HepG2 (cell line): ENCODE measurements around the gene TAB2. TPM values are rescaled to one million over a fixed set of nuclear protein-coding genes. Genes with fewer than 3 reads are reported as not detected.

ENCODE experiments used
- ATRX ChIP-seq: sonication (generic); formaldehyde crosslinking; IDR thresholded peaks from 2 replicates; pipeline ENCODE4 v1.4.0; 2020; ENCODE audit warnings: missing genetic modification reagents, borderline replicate concordance
- FOXA1 ChIP-seq, 2 experiments: fragments of 450-650 bp in 1 of 2; sonication (generic) in 1 of 2; formaldehyde crosslinking in 1 of 2; IDR thresholded peaks; 2 replicates each; pipeline versions ENCODE4 v1.4.0 to v1.6.1; 2016 to 2020; ENCODE audit warnings: missing genetic modification reagents in 1 of 2
- HOXD1 ChIP-seq: sonication (generic); formaldehyde crosslinking; IDR thresholded peaks from 2 replicates; pipeline ENCODE4 v1.5.0; 2020; ENCODE audit warnings: missing genetic modification reagents
- IKZF1 ChIP-seq: fragments of 450-650 bp; IDR thresholded peaks from 2 replicates; pipeline ENCODE4 v1.7.1; 2016
- KLF9 ChIP-seq: IDR thresholded peaks from 2 replicates; pipeline ENCODE4 v1.6.1; 2016; ENCODE audit warnings: low read depth
- KMT2B ChIP-seq: IDR thresholded peaks from 2 replicates; pipeline ENCODE4 v1.6.1; 2016; ENCODE audit warnings: missing genetic modification reagents, missing compliant biosample characterization
- NCOA1 ChIP-seq: sonication (generic); formaldehyde crosslinking; IDR thresholded peaks from 2 replicates; pipeline ENCODE4 v1.9.0; 2021; ENCODE audit warnings: missing genetic modification reagents
- SAFB2 ChIP-seq: sonication (generic); formaldehyde crosslinking; IDR thresholded peaks from 2 replicates; pipeline ENCODE4 v1.5.1; 2020; ENCODE audit warnings: missing genetic modification reagents, low read depth, mild to moderate bottlenecking, borderline replicate concordance
- SALL2 ChIP-seq: sonication (generic); formaldehyde crosslinking; IDR thresholded peaks from 2 replicates; pipeline ENCODE4 v1.8.1; 2023; ENCODE audit warnings: mild to moderate bottlenecking, missing genetic modification reagents, inconsistent platforms
- SATB2 ChIP-seq: sonication (generic); formaldehyde crosslinking; IDR thresholded peaks from 2 replicates; pipeline ENCODE4 v1.5.0; 2020; ENCODE audit warnings: missing genetic modification reagents
- TCF7 ChIP-seq: sonication (generic); IDR thresholded peaks from 2 replicates; pipeline ENCODE4 v1.6.1; 2016; ENCODE audit warnings: antibody characterized with exemption, low read depth
- ZBTB38 ChIP-seq: sonication (generic); formaldehyde crosslinking; IDR thresholded peaks from 2 replicates; pipeline ENCODE4 v1.5.1; 2020; ENCODE audit warnings: mild to moderate bottlenecking, missing genetic modification reagents
- ZFP36L2 ChIP-seq: sonication (generic); formaldehyde crosslinking; IDR thresholded peaks from 2 replicates; pipeline ENCODE4 v1.4.0; 2020; ENCODE audit warnings: missing genetic modification reagents
- ZNF160 ChIP-seq: sonication (generic); formaldehyde crosslinking; IDR thresholded peaks from 2 replicates; pipeline ENCODE4 v1.8.0; 2022; ENCODE audit warnings: mild to moderate bottlenecking, inconsistent platforms, missing genetic modification reagents
- ZNF232 ChIP-seq: sonication (generic); formaldehyde crosslinking; IDR thresholded peaks from 2 replicates; pipeline ENCODE4 v1.4.0; 2020; ENCODE audit warnings: missing genetic modification reagents, borderline replicate concordance
- ZNF260 ChIP-seq: sonication (generic); formaldehyde crosslinking; IDR thresholded peaks from 2 replicates; pipeline ENCODE4 v1.4.0; 2020; ENCODE audit warnings: missing genetic modification reagents, low read depth, mild to moderate bottlenecking, borderline replicate concordance
- ZNF572 ChIP-seq: sonication (generic); formaldehyde crosslinking; IDR thresholded peaks from 2 replicates; pipeline ENCODE4 v1.5.1; 2020; ENCODE audit warnings: mild to moderate bottlenecking, missing genetic modification reagents
- ZNF761 ChIP-seq: sonication (generic); formaldehyde crosslinking; conservative IDR thresholded peaks from 2 replicates; pipeline ENCODE4 v1.4.0; 2020; ENCODE audit warnings: mild to moderate bottlenecking, missing genetic modification reagents
- polyA plus RNA-seq, 8 experiments: library from polyadenylated mRNA; depleted of rRNA in 3 of 8; stranded (reverse) in 7 of 8; unstranded in 1 of 8; fragments of >200 nt; fragmentation: Illumina TruSeq in 4 of 8; extraction: Trizol in 4 of 8; gene quantifications; 2 replicates each; pipeline versions ENCODE4 v1.2.1 to v1.2.3, GENCODE V29; 2011 to 2016; ENCODE audit warnings: low read depth in 4 of 8, missing spikeins in 1 of 8, mixed read lengths in 1 of 8; ENCODE audit not compliant: insufficient read depth in 1 of 8
- total RNA-seq, 5 experiments: library from RNA; depleted of rRNA; stranded (reverse); fragments of >200 nt; fragmentation: Illumina TruSeq; extraction: Trizol; gene quantifications; 2 replicates each; pipeline ENCODE4 v1.2.3, GENCODE V29; 2016; ENCODE audit warnings: low read depth in 1 of 5
- TF ChIP-seq, protein P1 (sequence below): sonication (generic); formaldehyde crosslinking; IDR thresholded peaks from 2 replicates; pipeline ENCODE4 v1.4.0; 2020; ENCODE audit warnings: mild to moderate bottlenecking, missing genetic modification reagents
- TF ChIP-seq, protein P2 (sequence below): sonication (generic); formaldehyde crosslinking; IDR thresholded peaks from 2 replicates; pipeline ENCODE4 v1.4.0; 2020; ENCODE audit warnings: mild to moderate bottlenecking, missing genetic modification reagents
- TF ChIP-seq, protein P3 (sequence below): sonication (generic); formaldehyde crosslinking; IDR thresholded peaks from 2 replicates; pipeline ENCODE4 v1.5.0; 2020; ENCODE audit warnings: mild to moderate bottlenecking, missing genetic modification reagents, borderline replicate concordance

The TAB2 gene
- total and polyA plus RNA-seq, 2 of the 13 experiments (the other 11 are each of a cell fraction or from before 2014, with no cell fraction given) = 23.7 to 50.2 TPM

DNA sequence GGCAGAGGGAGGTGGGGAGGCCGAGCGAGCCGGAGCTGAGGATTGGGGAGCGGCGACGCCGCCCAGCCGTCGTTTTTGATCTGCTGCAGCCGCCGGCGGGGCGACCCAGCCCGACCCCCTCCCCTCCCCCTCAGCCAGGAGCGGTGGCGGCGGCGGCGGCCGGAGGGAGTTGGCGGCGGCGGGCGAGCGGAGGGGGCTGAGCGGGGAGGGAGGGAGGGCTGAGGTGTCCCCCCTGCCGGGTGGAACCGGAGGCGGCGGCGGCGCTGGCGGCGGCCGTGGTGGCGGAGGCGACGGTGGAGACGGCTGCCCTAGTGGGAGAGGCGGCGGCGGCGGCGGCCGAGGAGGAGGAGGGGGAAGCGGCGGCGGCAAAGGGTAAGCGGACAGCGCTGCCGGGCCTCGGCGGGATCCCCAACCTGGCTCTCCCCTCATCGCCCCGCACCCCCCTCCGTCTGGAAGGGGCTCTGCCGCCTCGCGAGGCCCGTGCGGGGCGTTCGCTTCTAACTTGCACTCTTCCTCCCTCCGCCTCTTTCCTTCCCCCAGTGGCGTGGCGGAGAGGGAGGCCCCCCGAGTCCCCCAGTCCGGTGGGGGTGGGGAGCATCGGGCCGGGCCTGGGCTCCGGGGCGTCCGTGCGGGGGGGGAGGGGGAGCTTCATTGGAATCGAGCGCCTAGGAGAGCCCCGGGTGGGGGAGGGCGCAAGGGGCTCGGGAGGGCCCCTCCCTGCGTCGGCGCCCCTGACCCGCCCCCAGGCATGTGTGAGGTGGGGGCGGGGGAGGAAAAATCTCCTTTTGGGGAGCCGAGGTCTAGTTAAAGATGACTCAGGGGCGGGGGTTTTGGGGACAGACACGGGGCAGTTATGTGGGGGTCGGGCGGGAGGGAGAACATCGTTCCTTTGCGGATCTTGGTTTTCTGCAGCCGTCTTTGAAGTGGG is at the start of gene TAB2 (continued):
- 0 out of 2 replicates have a peak, but pooled peaks have one; percentile 3 for TF ChIP-seq ZBTB38 (CRISPR knock-in tag)
- no peak for TF ChIP-seq ZNF232 (CRISPR knock-in tag)
- TF ChIP-seq SAFB2 (CRISPR knock-in tag) = no peak; the same call in 1 of the 2 replicates
- 0 out of 2 replicates have a peak, but pooled peaks have one; percentile 12 for TF ChIP-seq ZNF160
- no peak for TF ChIP-seq NCOA1
- TF ChIP-seq, protein P1, sequence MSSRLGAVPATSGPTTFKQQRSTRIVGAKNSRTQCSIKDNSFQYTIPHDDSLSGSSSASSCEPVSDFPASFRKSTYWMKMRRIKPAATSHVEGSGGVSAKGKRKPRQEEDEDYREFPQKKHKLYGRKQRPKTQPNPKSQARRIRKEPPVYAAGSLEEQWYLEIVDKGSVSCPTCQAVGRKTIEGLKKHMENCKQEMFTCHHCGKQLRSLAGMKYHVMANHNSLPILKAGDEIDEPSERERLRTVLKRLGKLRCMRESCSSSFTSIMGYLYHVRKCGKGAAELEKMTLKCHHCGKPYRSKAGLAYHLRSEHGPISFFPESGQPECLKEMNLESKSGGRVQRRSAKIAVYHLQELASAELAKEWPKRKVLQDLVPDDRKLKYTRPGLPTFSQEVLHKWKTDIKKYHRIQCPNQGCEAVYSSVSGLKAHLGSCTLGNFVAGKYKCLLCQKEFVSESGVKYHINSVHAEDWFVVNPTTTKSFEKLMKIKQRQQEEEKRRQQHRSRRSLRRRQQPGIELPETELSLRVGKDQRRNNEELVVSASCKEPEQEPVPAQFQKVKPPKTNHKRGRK = no peak
- no peak; the same call in none of the 2 replicates for TF ChIP-seq KMT2B (CRISPR knock-in tag)
- TF ChIP-seq ATRX (CRISPR knock-in tag) = no peak
- TF ChIP-seq SALL2 (CRISPR knock-in tag) = no peak; the same call in 1 of the 2 replicates
- TF ChIP-seq FOXA1 (IDR thresholded peaks at IDR 0.05) = no peak
- TF ChIP-seq FOXA1 (CRISPR knock-in tag; IDR thresholded peaks at IDR 0.05) = no peak
- TF ChIP-seq IKZF1 = no peak
- TF ChIP-seq, protein P2, sequence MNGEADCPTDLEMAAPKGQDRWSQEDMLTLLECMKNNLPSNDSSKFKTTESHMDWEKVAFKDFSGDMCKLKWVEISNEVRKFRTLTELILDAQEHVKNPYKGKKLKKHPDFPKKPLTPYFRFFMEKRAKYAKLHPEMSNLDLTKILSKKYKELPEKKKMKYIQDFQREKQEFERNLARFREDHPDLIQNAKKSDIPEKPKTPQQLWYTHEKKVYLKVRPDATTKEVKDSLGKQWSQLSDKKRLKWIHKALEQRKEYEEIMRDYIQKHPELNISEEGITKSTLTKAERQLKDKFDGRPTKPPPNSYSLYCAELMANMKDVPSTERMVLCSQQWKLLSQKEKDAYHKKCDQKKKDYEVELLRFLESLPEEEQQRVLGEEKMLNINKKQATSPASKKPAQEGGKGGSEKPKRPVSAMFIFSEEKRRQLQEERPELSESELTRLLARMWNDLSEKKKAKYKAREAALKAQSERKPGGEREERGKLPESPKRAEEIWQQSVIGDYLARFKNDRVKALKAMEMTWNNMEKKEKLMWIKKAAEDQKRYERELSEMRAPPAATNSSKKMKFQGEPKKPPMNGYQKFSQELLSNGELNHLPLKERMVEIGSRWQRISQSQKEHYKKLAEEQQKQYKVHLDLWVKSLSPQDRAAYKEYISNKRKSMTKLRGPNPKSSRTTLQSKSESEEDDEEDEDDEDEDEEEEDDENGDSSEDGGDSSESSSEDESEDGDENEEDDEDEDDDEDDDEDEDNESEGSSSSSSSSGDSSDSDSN (CRISPR knock-in tag) = 0 out of 2 replicates have a peak, but pooled peaks have one; percentile 48
- TF ChIP-seq HOXD1 = 0 out of 2 replicates have a peak, but pooled peaks have one; percentile 24
- no peak for TF ChIP-seq ZFP36L2 (CRISPR knock-in tag)
- TF ChIP-seq, protein P3, sequence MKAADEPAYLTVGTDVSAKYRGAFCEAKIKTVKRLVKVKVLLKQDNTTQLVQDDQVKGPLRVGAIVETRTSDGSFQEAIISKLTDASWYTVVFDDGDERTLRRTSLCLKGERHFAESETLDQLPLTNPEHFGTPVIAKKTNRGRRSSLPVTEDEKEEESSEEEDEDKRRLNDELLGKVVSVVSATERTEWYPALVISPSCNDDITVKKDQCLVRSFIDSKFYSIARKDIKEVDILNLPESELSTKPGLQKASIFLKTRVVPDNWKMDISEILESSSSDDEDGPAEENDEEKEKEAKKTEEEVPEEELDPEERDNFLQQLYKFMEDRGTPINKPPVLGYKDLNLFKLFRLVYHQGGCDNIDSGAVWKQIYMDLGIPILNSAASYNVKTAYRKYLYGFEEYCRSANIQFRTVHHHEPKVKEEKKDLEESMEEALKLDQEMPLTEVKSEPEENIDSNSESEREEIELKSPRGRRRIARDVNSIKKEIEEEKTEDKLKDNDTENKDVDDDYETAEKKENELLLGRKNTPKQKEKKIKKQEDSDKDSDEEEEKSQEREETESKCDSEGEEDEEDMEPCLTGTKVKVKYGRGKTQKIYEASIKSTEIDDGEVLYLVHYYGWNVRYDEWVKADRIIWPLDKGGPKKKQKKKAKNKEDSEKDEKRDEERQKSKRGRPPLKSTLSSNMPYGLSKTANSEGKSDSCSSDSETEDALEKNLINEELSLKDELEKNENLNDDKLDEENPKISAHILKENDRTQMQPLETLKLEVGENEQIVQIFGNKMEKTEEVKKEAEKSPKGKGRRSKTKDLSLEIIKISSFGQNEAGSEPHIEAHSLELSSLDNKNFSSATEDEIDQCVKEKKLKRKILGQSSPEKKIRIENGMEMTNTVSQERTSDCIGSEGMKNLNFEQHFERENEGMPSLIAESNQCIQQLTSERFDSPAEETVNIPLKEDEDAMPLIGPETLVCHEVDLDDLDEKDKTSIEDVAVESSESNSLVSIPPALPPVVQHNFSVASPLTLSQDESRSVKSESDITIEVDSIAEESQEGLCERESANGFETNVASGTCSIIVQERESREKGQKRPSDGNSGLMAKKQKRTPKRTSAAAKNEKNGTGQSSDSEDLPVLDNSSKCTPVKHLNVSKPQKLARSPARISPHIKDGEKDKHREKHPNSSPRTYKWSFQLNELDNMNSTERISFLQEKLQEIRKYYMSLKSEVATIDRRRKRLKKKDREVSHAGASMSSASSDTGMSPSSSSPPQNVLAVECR (CRISPR knock-in tag) = peak; percentile 29; the same call in 1 of the 2 replicates
- no peak for TF ChIP-seq KLF9 (CRISPR knock-in tag)
- TF ChIP-seq ZNF260 (CRISPR knock-in tag) = no peak
- 0 out of 2 replicates have a peak, but pooled peaks have one; percentile 51 for TF ChIP-seq ZNF761
- TF ChIP-seq SATB2 = no peak
- no peak for TF ChIP-seq ZNF572
- no peak for TF ChIP-seq TCF7
